C4-2B (cell line): ENCODE results near the gene HAND1.

ENCODE experiments used
- ZFX ChIP-seq: fragments of 450-650 bp; IDR thresholded peaks from 2 replicates; pipeline ENCODE4 v1.6.1; 2017
- TF ChIP-seq, protein P1 (sequence below): fragments of 450-650 bp; conservative IDR thresholded peaks from 2 replicates; pipeline ENCODE4 v1.5.1; 2017; ENCODE audit warnings: mild to moderate bottlenecking

DNA sequence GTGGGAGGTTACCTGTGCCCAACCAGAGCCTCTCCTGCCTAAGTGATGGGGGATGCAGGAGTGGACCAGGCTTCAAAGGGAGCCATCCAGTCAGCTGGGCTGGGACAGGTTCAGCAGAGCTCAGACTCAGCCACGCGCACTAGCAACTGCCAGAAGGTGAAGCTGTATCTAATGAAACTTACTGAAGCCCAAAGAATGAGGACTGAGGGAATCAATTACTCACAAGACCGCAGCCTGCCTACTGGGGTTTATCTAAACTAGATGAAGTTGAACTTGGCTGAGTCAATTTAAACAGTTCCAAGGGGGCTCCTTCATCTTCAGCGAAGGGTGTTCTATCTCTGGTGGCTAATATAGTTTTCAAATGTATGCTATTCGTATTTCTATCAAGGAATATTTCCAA lies 11.4 kb downstream of the HAND1 start:
- TF ChIP-seq, protein P1, sequence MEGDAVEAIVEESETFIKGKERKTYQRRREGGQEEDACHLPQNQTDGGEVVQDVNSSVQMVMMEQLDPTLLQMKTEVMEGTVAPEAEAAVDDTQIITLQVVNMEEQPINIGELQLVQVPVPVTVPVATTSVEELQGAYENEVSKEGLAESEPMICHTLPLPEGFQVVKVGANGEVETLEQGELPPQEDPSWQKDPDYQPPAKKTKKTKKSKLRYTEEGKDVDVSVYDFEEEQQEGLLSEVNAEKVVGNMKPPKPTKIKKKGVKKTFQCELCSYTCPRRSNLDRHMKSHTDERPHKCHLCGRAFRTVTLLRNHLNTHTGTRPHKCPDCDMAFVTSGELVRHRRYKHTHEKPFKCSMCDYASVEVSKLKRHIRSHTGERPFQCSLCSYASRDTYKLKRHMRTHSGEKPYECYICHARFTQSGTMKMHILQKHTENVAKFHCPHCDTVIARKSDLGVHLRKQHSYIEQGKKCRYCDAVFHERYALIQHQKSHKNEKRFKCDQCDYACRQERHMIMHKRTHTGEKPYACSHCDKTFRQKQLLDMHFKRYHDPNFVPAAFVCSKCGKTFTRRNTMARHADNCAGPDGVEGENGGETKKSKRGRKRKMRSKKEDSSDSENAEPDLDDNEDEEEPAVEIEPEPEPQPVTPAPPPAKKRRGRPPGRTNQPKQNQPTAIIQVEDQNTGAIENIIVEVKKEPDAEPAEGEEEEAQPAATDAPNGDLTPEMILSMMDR = no peak
- no peak for TF ChIP-seq ZFX
